HEK293 (cell line): ENCODE results near the gene CASD1.

Experiments used
- KLF10 ChIP-seq: fragments of 450-650 bp; IDR thresholded peaks from 2 replicates; pipeline ENCODE4 v1.5.1; 2018; ENCODE audit warnings: missing biosample characterization, mild to moderate bottlenecking, missing genetic modification characterization
- MEIS1 ChIP-seq: sonication (generic); formaldehyde crosslinking; IDR thresholded peaks from 2 replicates; pipeline ENCODE4 v1.8.1; 2022; ENCODE audit warnings: missing genetic modification reagents, mild to moderate bottlenecking, borderline replicate concordance
- OSR2 ChIP-seq: fragments of 450-650 bp; formaldehyde crosslinking; IDR thresholded peaks from 2 replicates; pipeline ENCODE4 v1.5.1; 2016; ENCODE audit warnings: missing biosample characterization, missing genetic modification characterization
- REPIN1 ChIP-seq: fragments of 450-650 bp; formaldehyde crosslinking; IDR thresholded peaks from 2 replicates; pipeline ENCODE4 v1.5.1; 2017; ENCODE audit warnings: missing biosample characterization, missing genetic modification characterization, low read depth
- SCRT2 ChIP-seq: fragments of 450-650 bp; formaldehyde crosslinking; IDR thresholded peaks from 2 replicates; pipeline ENCODE4 v1.5.1; 2016; ENCODE audit warnings: missing biosample characterization, missing genetic modification characterization
- TCF7L2 ChIP-seq: IDR thresholded peaks from 2 replicates; pipeline ENCODE4 v1.6.1; 2011; ENCODE audit warnings: low read depth, mild to moderate bottlenecking, inconsistent platforms, low read length, moderate library complexity, borderline replicate concordance
- ZBTB48 ChIP-seq: fragments of 450-650 bp; formaldehyde crosslinking; IDR thresholded peaks from 2 replicates; pipeline ENCODE4 v1.5.1; 2016; ENCODE audit warnings: missing biosample characterization, missing genetic modification characterization
- ZBTB7A ChIP-seq: fragments of 450-650 bp; formaldehyde crosslinking; IDR thresholded peaks from 2 replicates; pipeline ENCODE4 v1.5.1; 2016; ENCODE audit warnings: low read depth, missing biosample characterization, missing genetic modification characterization
- ZNF121 ChIP-seq: fragments of 450-650 bp; formaldehyde crosslinking; IDR thresholded peaks from 2 replicates; pipeline ENCODE4 v1.5.1; 2016; ENCODE audit warnings: missing biosample characterization, missing genetic modification characterization
- ZNF16 ChIP-seq: fragments of 450-650 bp; formaldehyde crosslinking; IDR thresholded peaks from 2 replicates; pipeline ENCODE4 v1.5.1; 2016; ENCODE audit warnings: low read depth, missing biosample characterization, missing genetic modification characterization
- ZNF184 ChIP-seq: fragments of 450-650 bp; IDR thresholded peaks from 2 replicates; pipeline ENCODE4 v1.5.1; 2018; ENCODE audit warnings: missing biosample characterization, mild to moderate bottlenecking, missing genetic modification characterization
- ZNF214 ChIP-seq: fragments of 450-650 bp; formaldehyde crosslinking; IDR thresholded peaks from 2 replicates; pipeline ENCODE4 v1.5.1; 2017; ENCODE audit warnings: missing biosample characterization, mild to moderate bottlenecking, missing genetic modification characterization, borderline replicate concordance
- ZNF335 ChIP-seq: fragments of 450-650 bp; formaldehyde crosslinking; conservative IDR thresholded peaks from 2 replicates; pipeline ENCODE4 v1.5.1; 2016; ENCODE audit warnings: missing biosample characterization, missing genetic modification characterization
- ZNF48 ChIP-seq: fragments of 450-650 bp; formaldehyde crosslinking; IDR thresholded peaks from 2 replicates; pipeline ENCODE4 v1.5.1; 2016; ENCODE audit warnings: missing biosample characterization, missing genetic modification characterization
- ZNF561 ChIP-seq: fragments of 450-650 bp; IDR thresholded peaks from 2 replicates; pipeline ENCODE4 v1.5.1; 2018; ENCODE audit warnings: missing biosample characterization, missing genetic modification characterization, borderline replicate concordance
- ZNF600 ChIP-seq: fragments of 450-650 bp; formaldehyde crosslinking; IDR thresholded peaks from 2 replicates; pipeline ENCODE4 v1.5.1; 2016; ENCODE audit warnings: missing biosample characterization, missing genetic modification characterization
- ZNF660 ChIP-seq: fragments of 450-650 bp; IDR thresholded peaks from 2 replicates; pipeline ENCODE4 v1.5.1; 2018; ENCODE audit warnings: missing biosample characterization, mild to moderate bottlenecking, missing genetic modification characterization
- ZNF677 ChIP-seq: fragments of 450-650 bp; IDR thresholded peaks from 2 replicates; pipeline ENCODE4 v1.5.0; 2018; ENCODE audit warnings: missing biosample characterization, mild to moderate bottlenecking, missing genetic modification characterization, moderate library complexity
- ZNF707 ChIP-seq: fragments of 450-650 bp; formaldehyde crosslinking; IDR thresholded peaks from 2 replicates; pipeline ENCODE4 v1.5.1; 2016; ENCODE audit warnings: missing biosample characterization, missing genetic modification characterization
- TF ChIP-seq, protein P1 (sequence below): fragments of 450-650 bp; formaldehyde crosslinking; IDR thresholded peaks from 2 replicates; pipeline ENCODE4 v1.5.1; 2016; ENCODE audit warnings: missing biosample characterization, missing genetic modification characterization
- TF ChIP-seq, protein P2 (sequence below): fragments of 450-650 bp; formaldehyde crosslinking; IDR thresholded peaks from 2 replicates; pipeline ENCODE4 v1.5.1; 2016; ENCODE audit warnings: missing biosample characterization, missing genetic modification characterization
- TF ChIP-seq, protein P3 (sequence below): fragments of 450-650 bp; formaldehyde crosslinking; IDR thresholded peaks from 2 replicates; pipeline ENCODE4 v1.5.1; 2017; ENCODE audit warnings: missing biosample characterization, missing genetic modification characterization
- TF ChIP-seq, protein P4 (sequence below): IDR thresholded peaks from 2 replicates; pipeline ENCODE4 v1.6.1; 2011; ENCODE audit warnings: mild to moderate bottlenecking, low read depth, low read length, borderline replicate concordance
- TF ChIP-seq, protein P5 (sequence below): fragments of 450-650 bp; formaldehyde crosslinking; IDR thresholded peaks from 2 replicates; pipeline ENCODE4 v1.5.1; 2016; ENCODE audit warnings: missing biosample characterization, missing genetic modification characterization
- TF ChIP-seq, protein P6 (sequence below): fragments of 450-650 bp; formaldehyde crosslinking; IDR thresholded peaks from 2 replicates; pipeline ENCODE4 v1.5.1; 2016; ENCODE audit warnings: missing biosample characterization, missing genetic modification characterization
- TF ChIP-seq, protein P7 (sequence below): fragments of 450-650 bp; formaldehyde crosslinking; IDR thresholded peaks from 2 replicates; pipeline ENCODE4 v1.5.1; 2017; ENCODE audit warnings: missing biosample characterization, mild to moderate bottlenecking, missing genetic modification characterization, moderate library complexity

Gene CASD1

DNA sequence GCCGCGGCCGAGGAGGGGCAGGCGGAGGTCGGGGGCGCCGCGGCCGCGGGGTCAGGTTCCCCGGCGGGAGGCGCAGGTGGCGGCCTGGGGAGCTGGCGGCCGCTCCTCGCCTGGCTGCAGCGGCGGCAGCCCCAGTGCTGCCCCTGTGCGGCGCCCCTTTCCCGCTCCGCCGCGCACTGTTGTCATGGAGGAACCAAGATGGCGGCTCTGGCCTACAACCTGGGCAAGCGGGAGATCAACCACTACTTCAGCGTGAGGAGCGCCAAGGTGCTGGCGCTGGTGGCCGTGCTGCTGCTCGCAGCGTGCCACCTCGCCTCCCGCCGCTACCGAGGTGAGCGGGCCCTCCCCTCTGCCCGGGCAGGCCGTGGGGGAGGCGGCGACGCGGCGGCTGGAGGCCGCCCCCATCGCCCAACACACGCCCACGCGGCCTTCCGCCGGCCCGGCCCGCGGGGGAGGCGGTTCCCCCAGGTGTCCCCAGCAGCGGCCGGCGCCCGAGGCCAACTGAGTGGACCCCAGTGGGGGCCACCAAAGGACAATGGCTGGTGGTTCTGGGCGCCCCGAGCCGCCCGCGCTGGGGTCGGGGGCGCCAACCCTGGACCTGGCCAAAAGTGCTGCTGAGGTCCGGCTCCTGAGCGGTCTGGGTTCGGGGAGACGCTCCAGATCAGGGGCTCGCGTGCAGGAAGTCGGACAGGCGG, 425 bp downstream of the CASD1 start (continued):
- TF ChIP-seq, protein P1, sequence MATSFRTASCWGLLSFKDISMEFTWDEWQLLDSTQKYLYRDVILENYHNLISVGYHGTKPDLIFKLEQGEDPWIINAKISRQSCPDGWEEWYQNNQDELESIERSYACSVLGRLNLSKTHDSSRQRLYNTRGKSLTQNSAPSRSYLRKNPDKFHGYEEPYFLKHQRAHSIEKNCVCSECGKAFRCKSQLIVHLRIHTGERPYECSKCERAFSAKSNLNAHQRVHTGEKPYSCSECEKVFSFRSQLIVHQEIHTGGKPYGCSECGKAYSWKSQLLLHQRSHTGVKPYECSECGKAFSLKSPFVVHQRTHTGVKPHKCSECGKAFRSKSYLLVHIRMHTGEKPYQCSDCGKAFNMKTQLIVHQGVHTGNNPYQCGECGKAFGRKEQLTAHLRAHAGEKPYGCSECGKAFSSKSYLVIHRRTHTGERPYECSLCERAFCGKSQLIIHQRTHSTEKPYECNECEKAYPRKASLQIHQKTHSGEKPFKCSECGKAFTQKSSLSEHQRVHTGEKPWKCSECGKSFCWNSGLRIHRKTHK (tag by site-specific recombination) = no peak
- TF ChIP-seq MEIS1 (CRISPR knock-in tag) (0 out of 2 replicates have a peak, but pooled peaks have one; percentile 57), ZNF660 (tag by site-specific recombination) (peak; percentile 82), ZNF561 (tag by site-specific recombination) (peak; percentile 85), ZNF600 (tag by site-specific recombination) (peak; percentile 51; the same call in 1 of the 2 replicates), ZNF121 (no peak), ZNF48 (tag by site-specific recombination) (no peak), ZNF16 (tag by site-specific recombination) (no peak), REPIN1 (no peak), ZNF677 (no peak), ZNF707 (tag by site-specific recombination) (no peak), ZBTB7A (tag by site-specific recombination) (no peak), TCF7L2 (no peak), SCRT2 (no peak), ZNF184 (tag by site-specific recombination) (no peak), OSR2 (peak; percentile 53), ZNF335 (tag by site-specific recombination) (peak; percentile 100), ZBTB48 (tag by site-specific recombination) (no peak), KLF10 (tag by site-specific recombination) (peak; percentile 60; the same call in 1 of the 2 replicates), ZNF214 (no peak)
- TF ChIP-seq, protein P2, sequence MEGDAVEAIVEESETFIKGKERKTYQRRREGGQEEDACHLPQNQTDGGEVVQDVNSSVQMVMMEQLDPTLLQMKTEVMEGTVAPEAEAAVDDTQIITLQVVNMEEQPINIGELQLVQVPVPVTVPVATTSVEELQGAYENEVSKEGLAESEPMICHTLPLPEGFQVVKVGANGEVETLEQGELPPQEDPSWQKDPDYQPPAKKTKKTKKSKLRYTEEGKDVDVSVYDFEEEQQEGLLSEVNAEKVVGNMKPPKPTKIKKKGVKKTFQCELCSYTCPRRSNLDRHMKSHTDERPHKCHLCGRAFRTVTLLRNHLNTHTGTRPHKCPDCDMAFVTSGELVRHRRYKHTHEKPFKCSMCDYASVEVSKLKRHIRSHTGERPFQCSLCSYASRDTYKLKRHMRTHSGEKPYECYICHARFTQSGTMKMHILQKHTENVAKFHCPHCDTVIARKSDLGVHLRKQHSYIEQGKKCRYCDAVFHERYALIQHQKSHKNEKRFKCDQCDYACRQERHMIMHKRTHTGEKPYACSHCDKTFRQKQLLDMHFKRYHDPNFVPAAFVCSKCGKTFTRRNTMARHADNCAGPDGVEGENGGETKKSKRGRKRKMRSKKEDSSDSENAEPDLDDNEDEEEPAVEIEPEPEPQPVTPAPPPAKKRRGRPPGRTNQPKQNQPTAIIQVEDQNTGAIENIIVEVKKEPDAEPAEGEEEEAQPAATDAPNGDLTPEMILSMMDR (tag by site-specific recombination) = peak; percentile 48; the same call in 1 of the 2 replicates
- TF ChIP-seq, protein P3, sequence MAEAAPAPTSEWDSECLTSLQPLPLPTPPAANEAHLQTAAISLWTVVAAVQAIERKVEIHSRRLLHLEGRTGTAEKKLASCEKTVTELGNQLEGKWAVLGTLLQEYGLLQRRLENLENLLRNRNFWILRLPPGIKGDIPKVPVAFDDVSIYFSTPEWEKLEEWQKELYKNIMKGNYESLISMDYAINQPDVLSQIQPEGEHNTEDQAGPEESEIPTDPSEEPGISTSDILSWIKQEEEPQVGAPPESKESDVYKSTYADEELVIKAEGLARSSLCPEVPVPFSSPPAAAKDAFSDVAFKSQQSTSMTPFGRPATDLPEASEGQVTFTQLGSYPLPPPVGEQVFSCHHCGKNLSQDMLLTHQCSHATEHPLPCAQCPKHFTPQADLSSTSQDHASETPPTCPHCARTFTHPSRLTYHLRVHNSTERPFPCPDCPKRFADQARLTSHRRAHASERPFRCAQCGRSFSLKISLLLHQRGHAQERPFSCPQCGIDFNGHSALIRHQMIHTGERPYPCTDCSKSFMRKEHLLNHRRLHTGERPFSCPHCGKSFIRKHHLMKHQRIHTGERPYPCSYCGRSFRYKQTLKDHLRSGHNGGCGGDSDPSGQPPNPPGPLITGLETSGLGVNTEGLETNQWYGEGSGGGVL (tag by site-specific recombination) = peak; percentile 26; the same call in 1 of the 2 replicates
- TF ChIP-seq, protein P4, sequence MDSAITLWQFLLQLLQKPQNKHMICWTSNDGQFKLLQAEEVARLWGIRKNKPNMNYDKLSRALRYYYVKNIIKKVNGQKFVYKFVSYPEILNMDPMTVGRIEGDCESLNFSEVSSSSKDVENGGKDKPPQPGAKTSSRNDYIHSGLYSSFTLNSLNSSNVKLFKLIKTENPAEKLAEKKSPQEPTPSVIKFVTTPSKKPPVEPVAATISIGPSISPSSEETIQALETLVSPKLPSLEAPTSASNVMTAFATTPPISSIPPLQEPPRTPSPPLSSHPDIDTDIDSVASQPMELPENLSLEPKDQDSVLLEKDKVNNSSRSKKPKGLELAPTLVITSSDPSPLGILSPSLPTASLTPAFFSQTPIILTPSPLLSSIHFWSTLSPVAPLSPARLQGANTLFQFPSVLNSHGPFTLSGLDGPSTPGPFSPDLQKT = no peak
- TF ChIP-seq, protein P5, sequence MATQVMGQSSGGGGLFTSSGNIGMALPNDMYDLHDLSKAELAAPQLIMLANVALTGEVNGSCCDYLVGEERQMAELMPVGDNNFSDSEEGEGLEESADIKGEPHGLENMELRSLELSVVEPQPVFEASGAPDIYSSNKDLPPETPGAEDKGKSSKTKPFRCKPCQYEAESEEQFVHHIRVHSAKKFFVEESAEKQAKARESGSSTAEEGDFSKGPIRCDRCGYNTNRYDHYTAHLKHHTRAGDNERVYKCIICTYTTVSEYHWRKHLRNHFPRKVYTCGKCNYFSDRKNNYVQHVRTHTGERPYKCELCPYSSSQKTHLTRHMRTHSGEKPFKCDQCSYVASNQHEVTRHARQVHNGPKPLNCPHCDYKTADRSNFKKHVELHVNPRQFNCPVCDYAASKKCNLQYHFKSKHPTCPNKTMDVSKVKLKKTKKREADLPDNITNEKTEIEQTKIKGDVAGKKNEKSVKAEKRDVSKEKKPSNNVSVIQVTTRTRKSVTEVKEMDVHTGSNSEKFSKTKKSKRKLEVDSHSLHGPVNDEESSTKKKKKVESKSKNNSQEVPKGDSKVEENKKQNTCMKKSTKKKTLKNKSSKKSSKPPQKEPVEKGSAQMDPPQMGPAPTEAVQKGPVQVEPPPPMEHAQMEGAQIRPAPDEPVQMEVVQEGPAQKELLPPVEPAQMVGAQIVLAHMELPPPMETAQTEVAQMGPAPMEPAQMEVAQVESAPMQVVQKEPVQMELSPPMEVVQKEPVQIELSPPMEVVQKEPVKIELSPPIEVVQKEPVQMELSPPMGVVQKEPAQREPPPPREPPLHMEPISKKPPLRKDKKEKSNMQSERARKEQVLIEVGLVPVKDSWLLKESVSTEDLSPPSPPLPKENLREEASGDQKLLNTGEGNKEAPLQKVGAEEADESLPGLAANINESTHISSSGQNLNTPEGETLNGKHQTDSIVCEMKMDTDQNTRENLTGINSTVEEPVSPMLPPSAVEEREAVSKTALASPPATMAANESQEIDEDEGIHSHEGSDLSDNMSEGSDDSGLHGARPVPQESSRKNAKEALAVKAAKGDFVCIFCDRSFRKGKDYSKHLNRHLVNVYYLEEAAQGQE (tag by site-specific recombination) = no peak
- TF ChIP-seq, protein P6, sequence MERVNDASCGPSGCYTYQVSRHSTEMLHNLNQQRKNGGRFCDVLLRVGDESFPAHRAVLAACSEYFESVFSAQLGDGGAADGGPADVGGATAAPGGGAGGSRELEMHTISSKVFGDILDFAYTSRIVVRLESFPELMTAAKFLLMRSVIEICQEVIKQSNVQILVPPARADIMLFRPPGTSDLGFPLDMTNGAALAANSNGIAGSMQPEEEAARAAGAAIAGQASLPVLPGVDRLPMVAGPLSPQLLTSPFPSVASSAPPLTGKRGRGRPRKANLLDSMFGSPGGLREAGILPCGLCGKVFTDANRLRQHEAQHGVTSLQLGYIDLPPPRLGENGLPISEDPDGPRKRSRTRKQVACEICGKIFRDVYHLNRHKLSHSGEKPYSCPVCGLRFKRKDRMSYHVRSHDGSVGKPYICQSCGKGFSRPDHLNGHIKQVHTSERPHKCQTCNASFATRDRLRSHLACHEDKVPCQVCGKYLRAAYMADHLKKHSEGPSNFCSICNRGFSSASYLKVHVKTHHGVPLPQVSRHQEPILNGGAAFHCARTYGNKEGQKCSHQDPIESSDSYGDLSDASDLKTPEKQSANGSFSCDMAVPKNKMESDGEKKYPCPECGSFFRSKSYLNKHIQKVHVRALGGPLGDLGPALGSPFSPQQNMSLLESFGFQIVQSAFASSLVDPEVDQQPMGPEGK (tag by site-specific recombination) = peak; percentile 86; the same call in 1 of the 2 replicates
- TF ChIP-seq, protein P7, sequence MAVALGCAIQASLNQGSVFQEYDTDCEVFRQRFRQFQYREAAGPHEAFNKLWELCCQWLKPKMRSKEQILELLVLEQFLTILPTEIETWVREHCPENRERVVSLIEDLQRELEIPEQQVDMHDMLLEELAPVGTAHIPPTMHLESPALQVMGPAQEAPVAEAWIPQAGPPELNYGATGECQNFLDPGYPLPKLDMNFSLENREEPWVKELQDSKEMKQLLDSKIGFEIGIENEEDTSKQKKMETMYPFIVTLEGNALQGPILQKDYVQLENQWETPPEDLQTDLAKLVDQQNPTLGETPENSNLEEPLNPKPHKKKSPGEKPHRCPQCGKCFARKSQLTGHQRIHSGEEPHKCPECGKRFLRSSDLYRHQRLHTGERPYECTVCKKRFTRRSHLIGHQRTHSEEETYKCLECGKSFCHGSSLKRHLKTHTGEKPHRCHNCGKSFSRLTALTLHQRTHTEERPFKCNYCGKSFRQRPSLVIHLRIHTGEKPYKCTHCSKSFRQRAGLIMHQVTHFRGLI (tag by site-specific recombination) = peak; percentile 33; the same call in 1 of the 2 replicates
